Endodermal cell (in vitro differentiated cells): ENCODE measurements around the gene CR1L. TPM values are rescaled to one million over a fixed set of nuclear protein-coding genes. Genes with fewer than 3 reads are reported as not detected.
A peak's percentile ranks its signal among the peaks of the same experiment; 100 is the strongest.
"Not testable (repeated sequence)": the region's sequence is repeated elsewhere in the genome, so short reads cannot be mapped to it uniquely, and the experiment has no call there.

Experiments
- DNase-seq: peaks from one replicate; pipeline ENCODE4 v3.0.0-alpha.2; 2017
- H3K27ac ChIP-seq: 2 replicates; pipeline ENCODE4 v1.5.1; 2013; ENCODE audit warnings: mild to moderate bottlenecking, low read depth, low read length, moderate library complexity
- H3K27me3 ChIP-seq: 2 replicates; pipeline ENCODE4 v1.6.1; 2013; ENCODE audit warnings: mild to moderate bottlenecking, low read length, moderate library complexity; ENCODE audit not compliant: insufficient read depth, control insufficient read depth, poor library complexity, severe bottlenecking
- H3K36me3 ChIP-seq: 2 replicates; pipeline ENCODE4 v1.7.0; 2013; ENCODE audit warnings: mild to moderate bottlenecking, low read length, moderate library complexity; ENCODE audit not compliant: control insufficient read depth, insufficient read depth
- H3K4me1 ChIP-seq: one replicate; pipeline ENCODE4 v1.7.0; 2013; ENCODE audit warnings: low read length; ENCODE audit not compliant: control insufficient read depth, insufficient read depth
- H3K4me3 ChIP-seq: 2 replicates; pipeline ENCODE4 v1.5.1; 2013; ENCODE audit warnings: mild to moderate bottlenecking, low read length, moderate library complexity
- H3K9ac ChIP-seq: 2 replicates; pipeline ENCODE4 v1.6.1; 2013; ENCODE audit warnings: mild to moderate bottlenecking, low read length, moderate library complexity; ENCODE audit not compliant: poor library complexity, severe bottlenecking; ENCODE audit errors: extremely low read depth
- H3K9me3 ChIP-seq: 2 replicates; pipeline ENCODE4 v1.6.1; 2013; ENCODE audit warnings: mild to moderate bottlenecking, low read length, moderate library complexity; ENCODE audit not compliant: control insufficient read depth
- H3K27ac Mint-ChIP-seq: 2 replicates; pipeline ENCODE4 v1.8.0; 2020; ENCODE audit warnings: mixed read lengths
- H3K27me3 Mint-ChIP-seq: 2 replicates; pipeline ENCODE4 v1.8.0; 2021; ENCODE audit warnings: mild to moderate bottlenecking, mixed read lengths; ENCODE audit not compliant: insufficient read depth
- H3K36me3 Mint-ChIP-seq: 2 replicates; pipeline ENCODE4 v1.8.0; 2020; ENCODE audit warnings: low read depth, mixed read lengths
- H3K4me1 Mint-ChIP-seq: 2 replicates; pipeline ENCODE4 v1.8.0; 2020; ENCODE audit warnings: mixed read lengths
- H3K4me3 Mint-ChIP-seq: 2 replicates; pipeline ENCODE4 v1.8.0; 2020; ENCODE audit warnings: mild to moderate bottlenecking, moderate library complexity, mixed read lengths
- H3K9me3 Mint-ChIP-seq: 2 replicates; pipeline ENCODE4 v1.8.0; 2020; ENCODE audit warnings: mild to moderate bottlenecking, mixed read lengths
- CTCF ChIP-seq: fragments of 200-600 bp; sonication (generic); conservative IDR thresholded peaks from 2 replicates; pipeline ENCODE4 v1.5.0; 2021; ENCODE audit warnings: antibody characterized with exemption, mild to moderate bottlenecking
- WGBS, 2 experiments: methylation state at CpG; one replicate each; pipeline versions ENCODE4 v1.1.5 to v1.1.7; 2013; ENCODE audit warnings: missing lambda C conversion rate in 2 of 2, mixed read lengths in 1 of 2; ENCODE audit not compliant: insufficient coverage in 1 of 2, insufficient read length in 1 of 2; 5-methylcytosine and 5-hydroxymethylcytosine counted together
- total RNA-seq, 2 donors: library from RNA; stranded (reverse); fragmentation: NEBNext Ultra II Directional in 1 of 2; extraction: Animal tissue kit (Norgen Biotek cat#: 25700) in 1 of 2; gene quantifications; 2 replicates in 1 of 2; 3 replicates in 1 of 2; pipeline ENCODE4 v1.2.1, GENCODE V29; 2021

The CR1L gene
- total RNA-seq, 2 donors from 2014 or later = 1.9 TPM; not detected in 1

- Histone ChIP-seq H3K4me1 (no peaks in the 10 kb centered on the region), H3K9ac (no peak overlapping the region), H3K27me3 (no peaks in the 10 kb centered on the region), H3K4me3 (no peak overlapping the region), H3K27ac (no peak overlapping the region), H3K9me3 (no peaks in the 10 kb centered on the region), H3K36me3 (no peaks in the 10 kb centered on the region)
- H3K36me3 Mint-ChIP-seq = no peaks in the 10 kb centered on the region
- H3K4me3 Mint-ChIP-seq = no peak overlapping the region
- H3K27ac Mint-ChIP-seq = no peak overlapping the region
- no peaks in the 10 kb centered on the region for H3K27me3 Mint-ChIP-seq
- WGBS, 2 experiments = 93 to 94% methylated on average over 10 to 14 of the region's 15 CpGs
- H3K9me3 Mint-ChIP-seq = peaks cover 2% of the 10 kb centered on the region
- H3K4me1 Mint-ChIP-seq = peaks cover 32% of the 10 kb centered on the region
- no peak for TF ChIP-seq CTCF
- DNase-seq = peak; percentile 72
These were observed 102.9 kb downstream of the CR1L start for GRCh38 chr1:207747627-207748492.

GRCh38 chr1:207748737-207749528 is 104.0 kb downstream of the CR1L start:
- Histone ChIP-seq H3K27ac (no peak overlapping the region), H3K36me3 (no peaks in the 10 kb centered on the region), H3K4me1 (no peaks in the 10 kb centered on the region), H3K9ac (no peak overlapping the region), H3K4me3 (no peak overlapping the region), H3K9me3 (no peaks in the 10 kb centered on the region), H3K27me3 (no peaks in the 10 kb centered on the region)
- Mint-ChIP-seq H3K27ac (no peak overlapping the region), H3K4me1 (peaks cover 38% of the 10 kb centered on the region), H3K27me3 (no peaks in the 10 kb centered on the region), H3K9me3 (no peaks in the 10 kb centered on the region), H3K4me3 (no peak overlapping the region), H3K36me3 (no peaks in the 10 kb centered on the region)
- TF ChIP-seq CTCF = no peak
- 78 to 92% methylated on average over 2 of the region's 2 CpGs for WGBS, 2 experiments
- DNase-seq = no peak

GRCh38 chr1:207750631-207751305 is 105.8 kb downstream of the CR1L start:
- H3K4me3 ChIP-seq = peak overlapping the region; percentile 91
- peak overlapping the region; percentile 36 for H3K9ac ChIP-seq
- WGBS, 2 experiments = 75 to 82% methylated on average over 5 of the region's 5 CpGs
- H3K27me3 ChIP-seq = no peaks in the 10 kb centered on the region
- peak overlapping the region; percentile 99 for H3K4me3 Mint-ChIP-seq
- no peak overlapping the region for H3K27ac ChIP-seq
- no peak for DNase-seq
- H3K36me3 ChIP-seq = no peaks in the 10 kb centered on the region
- no peaks in the 10 kb centered on the region for H3K36me3 Mint-ChIP-seq
- H3K27me3 Mint-ChIP-seq = no peaks in the 10 kb centered on the region
- H3K27ac Mint-ChIP-seq = peak overlapping the region; percentile 95
- H3K9me3 Mint-ChIP-seq = no peaks in the 10 kb centered on the region
- no peak for TF ChIP-seq CTCF
- H3K4me1 Mint-ChIP-seq = peaks cover 53% of the 10 kb centered on the region
- no peaks in the 10 kb centered on the region for H3K9me3 ChIP-seq
- no peaks in the 10 kb centered on the region for H3K4me1 ChIP-seq

GRCh38 chr1:207751463-207751789 is 106.5 kb downstream of the CR1L start:
- H3K9ac ChIP-seq = peak overlapping the region; percentile 36
- H3K27ac Mint-ChIP-seq = peak overlapping the region; percentile 95
- not testable (repeated sequence) for H3K4me1 ChIP-seq, H3K27me3 Mint-ChIP-seq, H3K9me3 Mint-ChIP-seq, H3K27me3 ChIP-seq, H3K36me3 Mint-ChIP-seq, DNase-seq, H3K36me3 ChIP-seq, H3K9me3 ChIP-seq
- peak overlapping the region; percentile 19 for H3K27ac ChIP-seq
- peak overlapping the region; percentile 99 for H3K4me3 Mint-ChIP-seq
- 15 to 38% methylated on average over 3 to 7 of the region's 7 CpGs for WGBS, 2 experiments
- peak overlapping the region; percentile 91 for H3K4me3 ChIP-seq
- peaks cover 56% of the 10 kb centered on the region for H3K4me1 Mint-ChIP-seq
